Activated naive CD8-positive, alpha-beta T cell treated with anti-CD3 and anti-CD28 coated beads, Interleukin-2, amount 50 U/mL, for 24 hours (primary cell): Measurements from ENCODE around the gene RAET1E.
"Not testable (repeated sequence)": the region's sequence is repeated elsewhere in the genome, so short reads cannot be mapped to it uniquely, and the experiment has no call there.

Source experiments
- ATAC-seq: fragments of 150-1000 bp; cut with Tn5 transposase; one replicate; pipeline ENCODE4 v1.10.0; 2021
- DNase-seq: peaks from one replicate; pipeline ENCODE4 v3.0.0; 2021
- H3K27ac Mint-ChIP-seq: one replicate; pipeline ENCODE4 v1.8.0; 2021; ENCODE audit warnings: mild to moderate bottlenecking, mixed read lengths
- H3K27me3 Mint-ChIP-seq: one replicate; pipeline ENCODE4 v1.8.0; 2021; ENCODE audit warnings: mixed read lengths
- H3K36me3 Mint-ChIP-seq: one replicate; pipeline ENCODE4 v1.8.0; 2021; ENCODE audit warnings: low read depth, mixed read lengths
- H3K4me1 Mint-ChIP-seq: one replicate; pipeline ENCODE4 v1.8.0; 2021; ENCODE audit warnings: mixed read lengths
- H3K4me3 Mint-ChIP-seq: one replicate; pipeline ENCODE4 v1.8.0; 2021; ENCODE audit warnings: mild to moderate bottlenecking, moderate library complexity, mixed read lengths
- H3K9me3 Mint-ChIP-seq: one replicate; pipeline ENCODE4 v1.8.0; 2021; ENCODE audit warnings: mixed read lengths

The RAET1E gene

GRCh38 chr6:149935668-149936067 is 37.8 kb upstream of the RAET1E start:
- peaks cover 83% of the 10 kb centered on the region for H3K27me3 Mint-ChIP-seq
- no peak for DNase-seq
- H3K4me3 Mint-ChIP-seq = no peak overlapping the region
- peaks cover 31% of the 10 kb centered on the region for H3K4me1 Mint-ChIP-seq
- H3K27ac Mint-ChIP-seq = no peak overlapping the region
- H3K9me3 Mint-ChIP-seq = no peaks in the 10 kb centered on the region
- no peaks in the 10 kb centered on the region for H3K36me3 Mint-ChIP-seq
- ATAC-seq = no peak

- H3K27ac Mint-ChIP-seq = no peak overlapping the region
- peaks cover 83% of the 10 kb centered on the region for H3K27me3 Mint-ChIP-seq
- DNase-seq (no peak), ATAC-seq (no peak)
- H3K9me3 Mint-ChIP-seq = no peaks in the 10 kb centered on the region
- no peaks in the 10 kb centered on the region for H3K36me3 Mint-ChIP-seq
- no peak overlapping the region for H3K4me3 Mint-ChIP-seq
- H3K4me1 Mint-ChIP-seq = peaks cover 27% of the 10 kb centered on the region
These were observed 37.3 kb upstream of the RAET1E start for GRCh38 chr6:149935246-149935645.

GRCh38 chr6:149934249-149935156 is 36.6 kb upstream of the RAET1E start:
- Mint-ChIP-seq H3K27me3 (peaks cover 83% of the 10 kb centered on the region), H3K27ac (no peak overlapping the region), H3K4me1 (peaks cover 21% of the 10 kb centered on the region), H3K9me3 (no peaks in the 10 kb centered on the region), H3K4me3 (no peak overlapping the region), H3K36me3 (no peaks in the 10 kb centered on the region)
- no peak for ATAC-seq
- DNase-seq = peak; percentile 67

- H3K4me3 Mint-ChIP-seq = no peak overlapping the region
- no peaks in the 10 kb centered on the region for H3K9me3 Mint-ChIP-seq
- no peak for ATAC-seq
- peak overlapping the region; percentile 9 for H3K27ac Mint-ChIP-seq
- peaks cover 14% of the 10 kb centered on the region for H3K4me1 Mint-ChIP-seq
- H3K36me3 Mint-ChIP-seq = no peaks in the 10 kb centered on the region
- H3K27me3 Mint-ChIP-seq = peaks cover 86% of the 10 kb centered on the region
- DNase-seq = no peak
These were observed 35.5 kb upstream of the RAET1E start for GRCh38 chr6:149933461-149933860.

- Mint-ChIP-seq H3K4me1 (peaks cover 11% of the 10 kb centered on the region), H3K36me3 (no peaks in the 10 kb centered on the region), H3K27me3 (peaks cover 88% of the 10 kb centered on the region), H3K9me3 (no peaks in the 10 kb centered on the region), H3K4me3 (no peak overlapping the region), H3K27ac (no peak overlapping the region)
- ATAC-seq (no peak), DNase-seq (no peak)
These were observed 35.1 kb upstream of the RAET1E start for GRCh38 chr6:149933036-149933435.

GRCh38 chr6:149931501-149931900 is 33.6 kb upstream of the RAET1E start:
- Mint-ChIP-seq H3K27me3 (peaks cover 88% of the 10 kb centered on the region), H3K36me3 (no peaks in the 10 kb centered on the region), H3K4me1 (peaks cover 8% of the 10 kb centered on the region), H3K9me3 (no peaks in the 10 kb centered on the region), H3K27ac (no peak overlapping the region), H3K4me3 (no peak overlapping the region)
- ATAC-seq (no peak), DNase-seq (no peak)

GRCh38 chr6:149929422-149929821 is 31.5 kb upstream of the RAET1E start:
- no peaks in the 10 kb centered on the region for H3K36me3 Mint-ChIP-seq
- DNase-seq (no peak), ATAC-seq (no peak)
- H3K4me1 Mint-ChIP-seq = peaks cover 13% of the 10 kb centered on the region
- H3K27me3 Mint-ChIP-seq = peaks cover 86% of the 10 kb centered on the region
- H3K4me3 Mint-ChIP-seq = no peak overlapping the region
- H3K27ac Mint-ChIP-seq = no peak overlapping the region
- H3K9me3 Mint-ChIP-seq = no peaks in the 10 kb centered on the region

- Mint-ChIP-seq H3K4me1 (peaks cover 25% of the 10 kb centered on the region), H3K27me3 (peaks cover 90% of the 10 kb centered on the region)
- H3K9me3 Mint-ChIP-seq, H3K27ac Mint-ChIP-seq, ATAC-seq, DNase-seq, H3K4me3 Mint-ChIP-seq, H3K36me3 Mint-ChIP-seq: not testable (repeated sequence)
These were observed 29.1 kb upstream of the RAET1E start for GRCh38 chr6:149927025-149927424.

- H3K9me3 Mint-ChIP-seq = no peaks in the 10 kb centered on the region
- no peak overlapping the region for H3K27ac Mint-ChIP-seq
- ATAC-seq (peak; percentile 72), DNase-seq (peak; percentile 83)
- peaks cover 91% of the 10 kb centered on the region for H3K27me3 Mint-ChIP-seq
- no peaks in the 10 kb centered on the region for H3K36me3 Mint-ChIP-seq
- peaks cover 25% of the 10 kb centered on the region for H3K4me1 Mint-ChIP-seq
- peak overlapping the region; percentile 35 for H3K4me3 Mint-ChIP-seq
These were observed 28.3 kb upstream of the RAET1E start for GRCh38 chr6:149925974-149926777.

GRCh38 chr6:149925253-149925973 is 27.5 kb upstream of the RAET1E start:
- Mint-ChIP-seq H3K27ac (no peak overlapping the region), H3K4me1 (peaks cover 25% of the 10 kb centered on the region), H3K9me3 (no peaks in the 10 kb centered on the region), H3K4me3 (no peak overlapping the region), H3K36me3 (no peaks in the 10 kb centered on the region), H3K27me3 (peaks cover 90% of the 10 kb centered on the region)
- DNase-seq (no peak), ATAC-seq (no peak)

GRCh38 chr6:149924933-149925252 is 27.0 kb upstream of the RAET1E start:
- H3K36me3 Mint-ChIP-seq = no peaks in the 10 kb centered on the region
- H3K9me3 Mint-ChIP-seq = no peaks in the 10 kb centered on the region
- H3K4me3 Mint-ChIP-seq = no peak overlapping the region
- DNase-seq = no peak
- peaks cover 86% of the 10 kb centered on the region for H3K27me3 Mint-ChIP-seq
- ATAC-seq = no peak
- H3K4me1 Mint-ChIP-seq = peaks cover 25% of the 10 kb centered on the region
- H3K27ac Mint-ChIP-seq = no peak overlapping the region

- Mint-ChIP-seq H3K36me3 (no peaks in the 10 kb centered on the region), H3K4me3 (no peak overlapping the region), H3K27me3 (peaks cover 81% of the 10 kb centered on the region), H3K4me1 (peaks cover 25% of the 10 kb centered on the region), H3K27ac (no peak overlapping the region), H3K9me3 (no peaks in the 10 kb centered on the region)
- DNase-seq (no peak), ATAC-seq (no peak)
These were observed 26.5 kb upstream of the RAET1E start for GRCh38 chr6:149924206-149924932.

GRCh38 chr6:149923327-149923986 is 25.5 kb upstream of the RAET1E start:
- no peaks in the 10 kb centered on the region for H3K36me3 Mint-ChIP-seq
- peak overlapping the region; percentile 64 for H3K4me3 Mint-ChIP-seq
- H3K4me1 Mint-ChIP-seq = peaks cover 25% of the 10 kb centered on the region
- no peak overlapping the region for H3K27ac Mint-ChIP-seq
- H3K27me3 Mint-ChIP-seq = peaks cover 74% of the 10 kb centered on the region
- DNase-seq (no peak), ATAC-seq (no peak)
- no peaks in the 10 kb centered on the region for H3K9me3 Mint-ChIP-seq
